Muscle of leg (tissue), 11 donors: ENCODE results near the gene NFIA. TPM values are rescaled to one million over a fixed set of nuclear protein-coding genes. Genes with fewer than 3 reads are reported as not detected.

Source experiments
- DNase-seq: peaks from one replicate; pipeline ENCODE4 v3.0.0; 2013
- H3K27ac ChIP-seq: one replicate; pipeline ENCODE4 v1.5.1; 2013; ENCODE audit warnings: mild to moderate bottlenecking, low read length, control low read depth
- H3K27me3 ChIP-seq: one replicate; pipeline ENCODE4 v1.6.1; 2013; ENCODE audit warnings: low read length; ENCODE audit not compliant: control insufficient read depth, insufficient read depth
- H3K36me3 ChIP-seq: one replicate; pipeline ENCODE4 v1.6.1; 2013; ENCODE audit warnings: low read length; ENCODE audit not compliant: control insufficient read depth, insufficient read depth
- H3K4me1 ChIP-seq: one replicate; pipeline ENCODE4 v1.6.1; 2013; ENCODE audit warnings: low read length; ENCODE audit not compliant: control insufficient read depth, insufficient read depth
- H3K4me3 ChIP-seq: one replicate; pipeline ENCODE4 v1.5.1; 2013; ENCODE audit warnings: low read length, control low read depth
- H3K9me3 ChIP-seq: replicated peaks from 2 replicates; pipeline ENCODE4 v1.6.1; 2013; ENCODE audit warnings: low read depth, low read length; ENCODE audit not compliant: control insufficient read depth
- WGBS: methylation state at CpG from one replicate; pipeline ENCODE4 v1.1.5; 2013; ENCODE audit warnings: missing lambda C conversion rate; ENCODE audit not compliant: insufficient coverage; 5-methylcytosine and 5-hydroxymethylcytosine counted together
- polyA plus RNA-seq, 8 donors: library from polyadenylated mRNA; unstranded; fragments of 120-200 nt; gene quantifications; one replicate each; pipeline versions ENCODE4 v1.2.1 to v1.2.3, GENCODE V29; 2013; ENCODE audit warnings: inconsistent platforms in 1 of 8, low replicate concordance in 1 of 8; ENCODE audit not compliant: insufficient read length in 8 of 8, insufficient read depth in 1 of 8
- total RNA-seq: library from RNA; stranded (reverse); fragments of 120-200 nt; gene quantifications from one replicate; pipeline ENCODE4 v1.2.4, GENCODE V29; 2013

The NFIA gene
- total and polyA plus RNA-seq, 9 donors: 21.6 to 41.0 (median 29.7) TPM

DNA sequence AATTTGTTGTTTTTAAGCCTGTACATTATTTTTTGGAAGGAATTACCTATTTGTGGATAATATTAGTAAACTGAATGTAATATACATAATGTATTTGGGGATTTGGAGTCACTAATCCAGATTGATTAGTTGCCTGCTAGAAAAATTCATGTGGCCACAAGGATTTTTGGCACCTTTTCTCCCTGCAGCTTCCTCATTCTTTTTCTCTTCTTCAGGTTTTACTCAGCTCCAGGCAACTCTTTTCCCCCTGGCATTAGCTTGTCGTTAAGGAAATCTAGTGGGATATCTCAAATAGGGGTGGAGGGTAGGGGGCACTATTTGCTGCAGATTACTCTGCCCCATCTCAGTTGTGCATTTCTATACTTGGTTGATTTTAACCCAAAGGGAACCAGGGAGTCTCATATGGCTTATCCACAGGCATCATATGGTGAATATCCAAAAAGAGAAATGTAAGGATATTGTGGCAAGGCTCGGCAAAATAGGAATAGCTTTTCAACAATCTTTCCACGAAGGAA, 203.1 kb downstream of the NFIA start:
- no CpG with 5 or more reads among the region's 3 CpGs for WGBS
- H3K27me3 ChIP-seq: no peaks in the 10 kb centered on the region
- no peaks in the 10 kb centered on the region for H3K9me3 ChIP-seq
- no peak overlapping the region for H3K4me3 ChIP-seq
- no peak for DNase-seq
- H3K4me1 ChIP-seq: peaks cover 9% of the 10 kb centered on the region
- H3K27ac ChIP-seq: no peak overlapping the region
- no peaks in the 10 kb centered on the region for H3K36me3 ChIP-seq

DNA sequence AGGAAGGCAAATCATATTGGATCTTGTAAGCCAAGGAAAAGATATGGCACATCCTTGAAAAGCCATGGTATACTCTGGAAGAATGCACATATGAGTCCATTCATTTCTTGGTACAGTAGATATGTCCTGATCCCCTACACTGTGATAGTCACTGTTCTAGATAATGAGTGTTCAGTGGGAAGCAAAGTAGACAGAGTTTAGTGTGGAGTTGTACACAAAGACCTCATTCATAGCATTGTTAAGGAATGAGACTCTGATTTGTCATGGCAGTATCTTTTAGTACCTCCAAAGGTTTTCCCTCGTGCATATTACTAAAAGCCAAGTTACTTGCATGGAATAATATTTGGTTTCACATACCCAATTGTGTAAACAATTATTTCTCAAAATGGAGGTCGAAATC, 204.7 kb downstream of the NFIA start:
- Histone ChIP-seq H3K9me3 (no peaks in the 10 kb centered on the region), H3K4me1 (peaks cover 7% of the 10 kb centered on the region), H3K36me3 (no peaks in the 10 kb centered on the region), H3K4me3 (no peak overlapping the region), H3K27me3 (no peaks in the 10 kb centered on the region), H3K27ac (no peak overlapping the region)
- WGBS: no CpG with 5 or more reads among the region's 2 CpGs
- DNase-seq: no peak

DNA sequence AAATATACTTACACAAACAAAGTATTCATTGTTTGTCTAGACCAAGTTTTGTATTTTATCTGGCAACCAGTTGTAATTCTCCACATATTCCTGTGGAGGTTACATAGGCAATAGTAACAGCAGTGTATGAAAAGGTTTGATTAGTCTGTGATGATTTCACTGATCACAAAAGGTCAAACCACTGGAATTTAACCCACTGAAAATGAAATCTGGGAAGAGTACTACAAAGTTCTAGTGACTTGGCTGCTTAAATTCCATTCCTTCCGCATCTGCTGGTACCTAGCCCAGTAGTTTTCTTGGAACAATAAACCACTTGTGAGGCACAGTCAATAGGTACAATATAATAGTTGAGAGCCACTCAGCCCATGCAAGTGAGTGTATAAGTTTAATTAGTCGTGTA, 205.4 kb downstream of the NFIA start:
- Histone ChIP-seq H3K27ac (no peak overlapping the region), H3K4me3 (no peak overlapping the region), H3K9me3 (no peaks in the 10 kb centered on the region), H3K27me3 (no peaks in the 10 kb centered on the region), H3K4me1 (peaks cover 7% of the 10 kb centered on the region), H3K36me3 (no peaks in the 10 kb centered on the region)
- peak; percentile 45 for DNase-seq
- WGBS: 70% methylated on average over 2 of the region's 2 CpGs

DNA sequence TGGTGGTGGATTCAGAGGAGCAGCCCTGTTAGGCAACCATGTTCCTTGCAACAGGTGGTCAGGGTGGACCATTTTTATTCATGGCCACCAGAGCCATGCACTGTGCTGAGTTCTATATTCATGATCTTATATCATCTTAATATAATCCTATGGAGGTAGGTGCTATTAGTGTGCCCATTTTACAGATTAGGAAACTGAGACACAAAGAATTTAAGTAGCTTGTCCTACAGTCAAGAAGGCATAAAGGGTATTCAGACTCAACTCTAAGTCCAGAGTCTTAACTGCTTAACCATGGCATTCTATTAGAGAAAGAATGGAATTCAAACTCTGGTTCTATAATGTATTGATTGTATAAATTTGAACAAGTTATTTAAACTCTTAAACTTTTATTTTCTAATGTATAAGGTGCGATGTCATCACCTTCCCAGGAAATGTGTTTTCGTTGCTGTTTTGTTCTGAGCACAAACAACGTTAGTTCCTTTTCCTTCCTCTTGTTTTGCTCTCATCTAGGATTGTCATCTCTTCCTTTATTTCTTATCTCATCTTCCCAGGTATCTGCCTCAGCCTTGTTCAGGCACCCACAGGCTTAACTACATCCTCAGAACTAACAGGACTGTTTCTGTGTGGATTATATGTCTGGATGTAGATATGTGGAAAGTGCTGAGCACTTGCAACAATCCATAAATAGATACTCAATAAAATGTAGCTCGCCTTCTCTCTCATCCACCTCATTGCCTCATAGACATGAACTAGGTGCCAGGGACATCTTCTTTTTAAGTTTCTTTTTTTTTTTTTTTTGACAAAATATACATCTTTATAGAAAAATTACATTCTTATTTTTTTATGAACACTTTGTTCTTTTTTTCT, 207.1 kb downstream of the NFIA start:
- peaks cover 5% of the 10 kb centered on the region for H3K4me1 ChIP-seq
- no peaks in the 10 kb centered on the region for H3K9me3 ChIP-seq
- no peak overlapping the region for H3K4me3 ChIP-seq
- no peaks in the 10 kb centered on the region for H3K36me3 ChIP-seq
- 100% methylated on average over 1 of the region's 4 CpGs for WGBS
- no peaks in the 10 kb centered on the region for H3K27me3 ChIP-seq
- no peak overlapping the region for H3K27ac ChIP-seq
- no peak for DNase-seq

DNA sequence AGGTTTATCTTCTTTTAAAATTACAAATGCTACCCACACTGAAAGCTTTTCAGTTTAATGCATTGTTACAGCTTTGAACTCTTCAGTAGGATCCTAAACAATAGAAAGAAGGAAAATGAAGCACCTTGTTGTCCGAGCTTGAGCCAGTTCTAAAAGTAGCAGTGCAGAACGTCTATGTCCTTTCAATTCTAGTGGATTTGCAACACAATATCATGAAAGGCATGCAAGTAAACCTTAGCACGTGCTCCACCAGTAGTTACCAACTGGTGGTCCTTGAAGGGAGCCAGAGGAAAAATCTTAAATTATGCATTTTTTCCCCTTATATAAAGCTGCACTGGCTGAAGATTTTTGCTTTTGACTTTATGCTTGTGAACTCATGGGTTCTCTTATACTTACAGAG, 208.2 kb downstream of the NFIA start:
- WGBS: no CpG with 5 or more reads among the region's 3 CpGs
- Histone ChIP-seq H3K4me3 (no peak overlapping the region), H3K9me3 (no peaks in the 10 kb centered on the region), H3K4me1 (peaks cover under 1% of the 10 kb centered on the region), H3K36me3 (no peaks in the 10 kb centered on the region), H3K27me3 (no peaks in the 10 kb centered on the region), H3K27ac (no peak overlapping the region)
- no peak for DNase-seq

DNA sequence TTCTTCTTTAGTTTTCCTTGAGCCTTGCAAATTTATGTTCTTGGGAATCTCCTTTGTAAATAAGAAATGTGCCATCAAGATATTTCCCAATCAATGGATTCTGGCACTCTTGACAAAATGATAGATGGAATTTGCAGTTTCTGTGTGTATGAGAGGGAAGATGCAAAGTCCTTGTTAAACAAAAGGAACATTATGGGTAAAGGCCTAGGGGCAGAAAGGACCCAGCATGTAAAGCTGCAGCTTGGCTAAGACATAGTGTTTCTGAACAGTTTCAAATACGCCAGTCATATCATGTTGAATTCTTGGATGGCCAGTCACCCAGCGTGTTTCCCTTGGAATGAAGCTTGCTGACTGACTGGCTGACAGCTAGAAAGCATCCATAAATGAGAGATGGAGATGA, 210.8 kb downstream of the NFIA start:
- Histone ChIP-seq H3K27me3 (no peaks in the 10 kb centered on the region), H3K9me3 (peaks cover 3% of the 10 kb centered on the region), H3K4me1 (no peaks in the 10 kb centered on the region), H3K27ac (no peak overlapping the region), H3K4me3 (no peak overlapping the region), H3K36me3 (no peaks in the 10 kb centered on the region)
- whole genome bisulfite sequencing: 80% methylated on average over 1 of the region's 2 CpGs
- no peak for DNase-seq

DNA sequence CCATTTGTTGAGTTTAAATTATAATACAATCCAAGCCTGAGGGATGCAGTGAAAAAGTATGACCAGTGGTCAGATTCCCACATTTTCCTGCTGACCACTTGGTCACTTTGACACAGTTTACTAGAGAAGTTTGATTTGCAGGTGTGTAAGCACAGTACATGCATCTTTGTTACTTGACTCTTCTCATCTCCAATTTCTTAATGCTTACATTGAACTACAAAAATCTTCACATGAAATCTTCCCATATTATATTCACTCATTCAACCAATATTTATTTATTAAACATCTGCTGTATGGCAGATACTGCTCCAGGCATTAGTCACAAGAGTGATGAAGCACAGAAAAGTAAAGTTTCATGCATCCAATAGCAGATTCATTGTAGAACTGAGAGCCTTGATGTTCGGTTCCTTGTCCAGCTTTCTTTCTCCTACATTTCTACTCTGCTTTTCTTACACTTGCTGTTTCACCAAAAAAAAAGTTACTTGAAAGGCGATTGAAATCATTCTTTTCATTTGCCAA, 211.7 kb downstream of the NFIA start:
- no CpG with 5 or more reads among the region's 2 CpGs for WGBS
- H3K27ac ChIP-seq: no peak overlapping the region
- peaks cover 3% of the 10 kb centered on the region for H3K9me3 ChIP-seq
- H3K36me3 ChIP-seq: no peaks in the 10 kb centered on the region
- H3K4me1 ChIP-seq: no peaks in the 10 kb centered on the region
- no peak overlapping the region for H3K4me3 ChIP-seq
- no peaks in the 10 kb centered on the region for H3K27me3 ChIP-seq
- DNase-seq: no peak

DNA sequence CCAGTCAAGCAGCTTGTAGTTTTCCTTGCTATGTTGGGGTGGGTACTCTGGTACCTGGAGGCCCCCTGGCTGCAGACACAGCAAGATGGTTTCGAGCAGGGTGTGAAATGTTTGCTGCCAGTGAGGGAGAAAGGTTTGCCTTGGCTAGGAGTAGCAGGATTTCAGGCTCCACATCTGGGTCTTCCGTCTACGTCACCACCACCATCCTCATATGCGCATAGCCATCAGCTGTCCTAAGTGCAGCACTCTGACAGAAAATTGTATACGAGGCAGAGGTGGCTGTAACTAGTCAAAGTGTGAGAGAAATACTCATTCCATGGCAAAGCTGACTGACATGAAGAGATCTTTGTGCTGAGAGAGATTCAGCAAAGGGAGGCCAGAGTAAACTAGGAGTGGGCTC, 212.6 kb downstream of the NFIA start:
- Histone ChIP-seq H3K4me3 (no peak overlapping the region), H3K4me1 (no peaks in the 10 kb centered on the region), H3K9me3 (peaks cover 3% of the 10 kb centered on the region), H3K27me3 (no peaks in the 10 kb centered on the region), H3K27ac (no peak overlapping the region), H3K36me3 (no peaks in the 10 kb centered on the region)
- no peak for DNase-seq
- WGBS: no CpG with 5 or more reads among the region's 5 CpGs

DNA sequence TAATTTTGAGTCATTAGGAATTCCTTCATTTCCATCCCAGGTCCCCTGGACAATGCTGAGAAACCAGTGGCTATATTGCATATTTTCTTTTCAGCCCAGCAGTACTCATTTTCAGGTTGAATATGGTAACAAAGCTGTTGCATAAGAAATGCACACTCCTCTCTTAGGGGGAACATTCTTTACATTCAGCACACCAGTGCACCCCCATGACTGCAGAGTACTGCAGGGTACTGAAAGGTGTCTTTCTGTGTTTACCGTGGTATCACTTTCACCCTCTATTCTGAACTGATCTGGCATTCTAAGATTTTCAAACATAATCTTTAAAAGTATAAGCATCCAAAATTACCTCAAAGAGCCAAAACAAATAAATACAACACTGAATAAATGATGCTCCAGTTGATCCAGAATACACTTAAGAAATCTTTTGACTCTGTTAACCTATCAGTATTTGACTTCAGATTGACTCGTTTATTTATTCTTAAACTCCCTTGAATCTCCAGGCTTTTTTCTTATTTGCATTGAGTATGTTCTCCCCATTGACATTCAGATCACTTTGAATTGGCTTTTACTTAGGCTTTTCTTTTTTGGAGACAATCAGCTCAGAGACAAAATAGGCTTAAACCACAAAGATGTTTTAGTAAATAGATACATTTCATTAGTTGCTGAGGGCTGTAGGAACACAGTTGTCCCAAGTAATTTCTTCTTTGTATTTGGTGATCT, 213.6 kb downstream of the NFIA start:
- Histone ChIP-seq H3K9me3 (peaks cover 3% of the 10 kb centered on the region), H3K27ac (no peak overlapping the region), H3K36me3 (no peaks in the 10 kb centered on the region), H3K27me3 (no peaks in the 10 kb centered on the region), H3K4me3 (no peak overlapping the region), H3K4me1 (no peaks in the 10 kb centered on the region)
- WGBS: no CpG with 5 or more reads among the region's 2 CpGs
- no peak for DNase-seq

DNA sequence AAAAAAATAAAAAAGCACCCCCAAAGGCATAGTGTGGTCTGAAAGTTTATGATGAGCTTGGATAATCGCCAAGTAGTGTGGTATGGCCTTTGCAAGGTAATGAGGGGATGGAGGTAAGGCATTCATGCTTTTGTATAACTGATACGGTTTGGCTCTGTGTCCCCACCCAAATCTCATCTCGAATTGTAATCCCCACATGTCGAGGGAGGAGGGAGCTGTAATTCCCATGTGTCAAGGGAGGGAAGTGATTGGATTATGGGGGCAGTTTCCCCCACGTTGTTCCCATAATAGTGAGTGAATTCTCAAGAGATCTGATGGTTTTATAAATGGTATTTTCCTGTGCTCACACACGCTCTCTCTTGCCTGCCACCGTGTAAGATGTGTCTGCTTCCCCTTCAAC, 215.5 kb downstream of the NFIA start:
- Histone ChIP-seq H3K36me3 (no peaks in the 10 kb centered on the region), H3K9me3 (peaks cover 3% of the 10 kb centered on the region), H3K4me3 (no peak overlapping the region), H3K27me3 (no peaks in the 10 kb centered on the region), H3K27ac (no peak overlapping the region), H3K4me1 (peaks cover 4% of the 10 kb centered on the region)
- no peak for DNase-seq
- 83% methylated on average over 1 of the region's 7 CpGs for WGBS
